Daoy (cell line): Measurements from ENCODE around the gene KPNA5. TPM values are rescaled to one million over a fixed set of nuclear protein-coding genes. Genes with fewer than 3 reads are reported as not detected.
"Not testable (repeated sequence)": the region's sequence is repeated elsewhere in the genome, so short reads cannot be mapped to it uniquely, and the experiment has no call there.

Experiments
- DNase-seq: peaks from one replicate; pipeline ENCODE4 v3.0.0-alpha.2; 2015; ENCODE audit warnings: low read depth
- total RNA-seq: library from RNA; depleted of rRNA; stranded (reverse); fragments of >200 nt; shearing (Covaris generic); gene quantifications from 2 replicates; pipeline ENCODE4 v1.2.3, GENCODE V29; 2014

Gene KPNA5
- total RNA-seq, 1 experiment from 2014 or later: 10.5 TPM

GRCh38 chr6:116703888-116704287 lies 22.9 kb downstream of the KPNA5 start:
- DNase-seq: not testable (repeated sequence)

DNA sequence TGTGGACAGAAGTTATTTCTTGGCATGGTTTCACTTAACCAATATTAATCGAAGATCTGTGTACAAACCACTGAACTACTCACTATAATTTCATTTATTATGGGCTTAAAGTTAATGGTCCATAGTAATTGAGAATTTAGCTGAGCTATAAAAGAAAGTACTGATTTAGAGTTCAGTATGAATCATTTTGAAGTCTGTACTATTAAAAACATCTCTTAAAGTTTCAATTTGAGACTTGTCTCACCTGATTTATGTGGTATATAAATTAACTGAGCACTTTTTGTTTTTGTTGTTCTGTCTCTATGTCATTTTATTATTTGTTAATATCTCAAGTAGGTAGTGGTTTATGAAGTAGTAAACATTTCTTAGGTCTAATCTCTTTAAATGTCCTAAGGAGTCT lies 24.9 kb downstream of the KPNA5 start:
- no peak for DNase-seq

DNA sequence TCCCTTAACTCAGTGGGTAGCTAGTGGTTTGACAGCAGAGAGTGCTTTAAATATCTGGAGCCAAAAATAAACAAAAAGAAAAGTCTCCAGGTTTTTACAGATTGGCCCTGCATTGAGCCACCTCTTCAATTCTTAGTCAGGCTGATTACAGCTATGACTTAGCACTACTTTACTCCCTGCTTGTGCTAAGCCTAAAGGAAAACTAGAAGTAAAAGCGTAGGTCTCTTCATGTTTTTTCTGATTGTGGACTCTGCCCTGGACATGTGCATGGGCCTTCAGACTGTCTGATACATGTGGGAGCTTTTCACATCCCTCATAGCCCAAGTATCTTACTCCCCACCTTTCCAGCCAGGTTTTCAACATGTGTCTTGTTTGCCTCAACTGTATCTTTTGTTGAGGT lies 33.3 kb downstream of the KPNA5 start:
- DNase-seq: no peak

DNA sequence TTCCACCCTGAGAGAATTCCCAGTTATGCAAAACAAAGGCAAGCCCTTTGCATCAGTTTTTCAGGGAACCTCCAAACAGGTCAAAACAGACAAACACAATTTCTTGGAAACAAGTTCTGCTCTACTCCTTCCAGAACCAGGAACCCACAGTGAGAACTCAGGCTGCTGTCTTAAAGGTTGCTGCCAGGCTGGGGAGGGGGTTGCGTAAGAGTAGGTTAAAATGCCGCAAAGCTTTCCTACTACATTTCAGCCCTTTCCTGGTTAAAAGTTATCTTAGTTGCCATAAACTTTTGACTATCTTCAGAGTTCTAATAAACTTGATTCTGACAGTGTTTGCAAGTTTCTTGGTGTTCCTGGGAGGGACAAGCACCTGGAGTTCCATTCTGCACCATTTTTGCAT lies 33.8 kb downstream of the KPNA5 start:
- no peak for DNase-seq

- no peak for DNase-seq
Observed at GRCh38 chr6:116726947-116727346, 45.9 kb downstream of the KPNA5 start.

DNA sequence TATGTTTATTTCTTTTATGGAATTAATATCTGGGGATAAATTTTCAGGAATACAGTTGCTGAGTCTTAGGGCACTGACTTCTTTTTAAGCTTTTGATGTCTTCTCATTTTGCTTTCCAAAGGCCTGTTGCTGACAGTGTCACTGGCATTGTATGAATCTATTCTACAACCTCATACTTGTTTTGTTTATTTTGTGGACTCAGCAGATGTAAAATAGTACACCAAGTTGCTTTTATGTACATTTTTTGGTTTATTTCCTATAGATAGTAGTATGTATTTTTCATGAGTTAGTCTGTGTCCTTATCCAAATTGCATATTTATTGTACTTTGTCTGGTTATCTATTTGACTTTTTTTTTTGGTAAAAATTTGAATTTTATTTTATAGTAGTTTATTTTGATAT lies 49.5 kb downstream of the KPNA5 start:
- no peak for DNase-seq

DNA sequence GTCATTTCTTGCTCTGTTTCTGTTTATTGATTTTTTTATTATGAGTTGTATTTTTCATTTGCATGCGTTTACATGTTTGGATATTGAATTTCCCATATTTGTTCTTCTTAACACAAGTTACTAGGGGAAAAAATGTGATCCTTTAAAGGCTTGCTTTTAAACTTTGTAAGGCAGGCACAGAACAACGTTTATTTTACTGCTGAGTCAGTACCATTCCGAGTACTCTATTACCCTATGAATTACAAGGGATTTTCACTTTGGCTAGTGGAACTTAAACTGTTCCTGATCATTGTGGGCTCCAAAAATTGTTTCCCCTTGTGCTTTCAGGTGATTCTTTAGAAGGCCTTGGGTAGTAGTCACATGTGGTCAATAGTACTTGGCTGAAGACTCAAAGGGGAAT lies 56.0 kb downstream of the KPNA5 start:
- DNase-seq: no peak

DNA sequence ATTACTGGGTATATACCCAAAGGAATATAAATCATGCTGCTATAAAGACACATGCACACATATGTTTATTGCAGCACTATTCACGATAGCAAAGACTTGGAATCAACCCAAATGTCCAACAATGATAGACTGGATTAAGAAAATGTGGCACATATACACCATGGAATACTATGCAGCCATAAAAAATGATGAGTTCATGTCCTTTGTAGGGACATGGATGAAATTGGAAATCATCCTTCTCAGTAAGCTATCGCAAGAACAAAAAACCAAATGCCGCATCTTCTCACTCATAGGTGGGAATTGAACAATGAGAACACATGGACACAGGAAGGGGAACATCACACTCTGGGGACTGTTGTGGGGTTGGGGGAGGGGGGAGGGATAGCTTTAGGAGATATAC lies 59.5 kb downstream of the KPNA5 start:
- DNase-seq: not testable (repeated sequence)

GRCh38 chr6:116741571-116741970 lies 60.6 kb downstream of the KPNA5 start:
- DNase-seq: no peak

DNA sequence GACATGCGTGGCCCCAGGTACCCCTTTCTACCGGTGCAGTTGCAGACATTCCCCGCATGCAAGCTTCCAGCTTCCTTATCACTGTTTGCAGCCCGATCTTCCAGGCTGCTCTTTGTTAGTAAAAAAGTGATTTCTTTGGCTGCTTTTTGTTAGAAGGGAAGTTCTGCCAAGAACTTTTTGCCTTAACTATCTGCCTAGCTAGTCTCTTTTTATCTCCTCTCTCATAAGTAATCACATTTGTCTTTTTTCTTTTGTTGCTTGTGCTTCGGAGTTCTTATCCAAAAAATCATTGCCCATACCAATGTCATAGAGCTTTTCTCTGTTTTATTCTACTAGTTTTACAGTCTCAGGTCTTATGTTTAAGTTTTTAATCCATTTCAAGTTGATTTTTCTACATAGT lies 64.2 kb downstream of the KPNA5 start:
- no peak for DNase-seq

- DNase-seq: no peak
Observed at GRCh38 chr6:116761779-116762178, 80.8 kb downstream of the KPNA5 start.

GRCh38 chr6:116762235-116762634 lies 81.2 kb downstream of the KPNA5 start:
- no peak for DNase-seq

DNA sequence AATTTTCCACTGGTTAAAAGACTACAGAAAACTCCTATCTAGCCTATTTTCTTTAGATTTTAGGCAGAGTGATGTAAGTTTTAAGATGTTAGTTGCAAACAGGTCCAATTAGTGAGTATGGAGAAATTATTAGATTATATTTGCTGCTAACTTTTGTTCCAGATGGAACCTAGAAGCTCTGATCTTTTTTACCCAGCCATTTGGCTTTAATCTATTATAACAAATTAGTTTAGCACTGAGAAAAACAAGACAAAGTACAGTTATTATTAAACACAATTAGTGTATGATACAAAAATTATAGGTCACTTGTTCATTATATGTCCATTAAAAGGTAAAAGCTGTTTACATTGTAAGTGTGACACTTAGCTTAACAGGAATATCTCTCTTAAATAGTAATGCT lies 82.0 kb downstream of the KPNA5 start:
- DNase-seq: no peak

DNA sequence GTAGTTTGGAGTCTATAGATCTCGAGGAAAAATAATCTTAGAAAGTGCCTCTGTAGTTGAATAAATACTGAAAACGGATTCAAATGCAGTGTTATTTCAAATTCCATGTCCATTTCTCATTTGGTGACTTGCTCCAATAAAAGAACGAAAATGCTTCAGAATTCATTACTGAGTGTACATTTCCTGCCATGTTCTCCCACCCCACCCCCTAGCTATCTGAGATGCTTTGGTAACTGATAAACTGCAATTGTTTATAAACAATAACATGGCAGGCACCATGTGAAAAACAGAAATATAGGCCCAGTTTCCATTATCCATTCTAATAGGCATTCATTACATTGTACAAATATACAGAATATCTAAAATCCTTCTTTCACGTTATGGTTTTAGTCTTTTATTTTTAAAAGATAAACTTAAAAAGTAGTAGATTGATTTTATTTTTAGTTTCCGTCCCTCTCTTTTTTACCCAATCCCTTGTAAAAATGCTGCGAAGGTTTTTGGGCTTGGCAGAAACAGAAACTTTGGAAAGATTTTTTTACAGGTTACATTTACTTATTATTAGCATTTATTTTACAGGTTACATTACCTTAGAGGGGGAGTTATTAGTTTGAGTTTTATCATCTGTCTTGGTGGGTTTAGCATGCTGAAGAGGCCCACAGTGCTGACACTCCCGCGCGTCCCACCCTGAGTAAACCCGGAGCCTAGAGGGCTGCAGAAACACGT lies 83.1 kb downstream of the KPNA5 start:
- no peak for DNase-seq

- no peak for DNase-seq
Observed at GRCh38 chr6:116764629-116764960, 83.6 kb downstream of the KPNA5 start.

GRCh38 chr6:116764961-116765841 lies 84.2 kb downstream of the KPNA5 start, which contains the start of gene FAM162B:
TSS of gene FAM162B (minus strand) at chr6:116765719. CDS start at chr6:116765576, 143 bp downstream.
- DNase-seq: peak; percentile 48

DNA sequence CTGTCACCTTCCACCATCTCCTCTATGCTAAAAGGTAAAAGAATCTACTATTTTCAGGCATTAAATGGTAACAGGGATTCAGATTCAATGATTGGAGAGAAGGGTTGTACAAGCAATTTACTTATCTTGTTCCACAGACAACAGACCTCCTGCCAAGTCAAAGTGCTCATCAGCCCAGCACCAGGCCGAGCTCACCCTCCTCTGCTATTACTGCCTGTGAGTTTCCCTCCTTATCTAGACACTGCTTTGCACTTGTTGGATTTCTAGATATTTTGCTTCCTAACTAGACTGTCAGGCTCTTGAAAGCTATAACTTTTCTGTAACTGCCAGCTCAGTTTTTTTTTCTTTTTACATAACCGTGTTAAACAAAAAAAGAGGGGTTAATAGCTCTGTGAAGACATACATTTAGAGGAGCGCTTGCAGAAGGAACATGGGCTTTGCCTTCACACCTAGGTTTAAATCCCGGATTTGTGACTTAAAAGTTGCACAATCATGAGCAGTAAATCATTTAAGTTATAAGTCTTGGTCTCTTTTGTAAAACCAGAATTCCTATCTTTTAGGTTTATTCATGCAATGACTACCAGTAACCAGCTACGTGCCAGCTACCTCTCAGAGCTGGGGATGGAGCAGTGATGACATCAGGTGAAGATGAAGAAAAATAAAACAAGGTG lies 85.6 kb downstream of the KPNA5 start:
- DNase-seq: no peak

GRCh38 chr6:116767715-116768114 lies 86.7 kb downstream of the KPNA5 start:
- DNase-seq: no peak

- DNase-seq: no peak
Observed at GRCh38 chr6:116772450-116772849, 91.4 kb downstream of the KPNA5 start.

GRCh38 chr6:116773886-116774285 lies 92.9 kb downstream of the KPNA5 start:
- DNase-seq: no peak

DNA sequence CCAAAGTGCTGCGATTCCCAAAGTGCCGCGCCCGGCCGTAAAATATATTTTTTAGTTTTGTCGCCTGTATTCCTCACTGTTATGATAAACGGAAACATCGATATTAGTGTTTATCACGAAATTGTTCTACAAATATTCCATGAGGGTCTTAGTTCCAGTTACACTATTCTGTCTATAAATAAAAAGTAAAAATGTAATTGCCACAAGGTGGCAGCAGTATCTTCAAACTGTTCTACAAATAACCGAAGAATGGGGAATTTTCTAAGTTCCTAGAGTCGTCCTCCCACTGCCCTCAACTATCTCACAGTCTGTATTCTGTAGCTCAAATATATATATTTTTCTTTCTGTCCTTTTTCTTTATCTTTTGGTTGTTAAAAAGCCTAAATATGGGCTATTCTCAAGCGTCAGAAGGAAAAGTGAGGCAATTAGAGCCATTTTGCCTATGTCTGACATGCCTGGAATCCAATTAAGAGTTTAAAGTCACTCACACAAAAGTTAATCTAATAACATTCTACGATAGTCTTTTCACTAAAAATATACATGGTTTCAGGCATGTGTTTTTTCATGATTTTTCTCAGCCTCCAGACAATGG lies 98.7 kb downstream of the KPNA5 start:
- peak; percentile 11 for DNase-seq

GRCh38 chr6:116783852-116784251 lies 102.8 kb downstream of the KPNA5 start:
- peak; percentile 4 for DNase-seq
